ENCODE measurements around the gene TMEM132A. TPM values are rescaled to one million over a fixed set of nuclear protein-coding genes. Genes with fewer than 3 reads are reported as not detected.

TMEM132A gene
- total and polyA plus RNA-seq, 9 of the 15 experiments (the other 6 are each of a cell fraction or from before 2014, with no cell fraction given) = 0.04 to 1.1 (median 0.18) TPM; not detected in 4

- 0 out of 2 replicates have a peak, but pooled peaks have one; percentile 4 for TF ChIP-seq NFIC (IDR thresholded peaks at IDR 0.05)
- TF ChIP-seq RNF2 (IDR thresholded peaks at IDR 0.05) = no peak
- peak; percentile 47 for TF ChIP-seq ZFP36 (IDR thresholded peaks at IDR 0.05; ENCODE audit: low read depth, low read length, partially characterized antibody)
- TF ChIP-seq SMC3 (conservative IDR thresholded peaks at IDR 0.05; ENCODE audit: insufficient read depth, low read depth, low read length) = peak; percentile 97
- peak; percentile 93 to 98 for TF ChIP-seq RAD21 (CRISPR knock-in tag; conservative IDR thresholded peaks at IDR 0.05 in 1 of 2, IDR thresholded peaks at IDR 0.05 in 1 of 2)
- peak; percentile 90 for TF ChIP-seq REST (IDR thresholded peaks at IDR 0.05; ENCODE audit: borderline replicate concordance)
- no peak for TF ChIP-seq REST (CRISPR knock-in tag; IDR thresholded peaks at IDR 0.05; ENCODE audit: low read depth)
- TF ChIP-seq STAG1 (CRISPR knock-in tag; IDR thresholded peaks at IDR 0.05; ENCODE audit: borderline replicate concordance) = peak; percentile 72
- peak; percentile 43 to 67; a peak in 1 of 4 replicates for TF ChIP-seq RCOR1 (IDR thresholded peaks at IDR 0.05; ENCODE audit: borderline replicate concordance in 1 of 2, low read depth in 2 of 2, low read length in 2 of 2)
- TF ChIP-seq DEAF1 (CRISPR knock-in tag; IDR thresholded peaks at IDR 0.05) = peak; percentile 88
Measured at GRCh38 chr11:60887556-60887955, 36.7 kb upstream of the TMEM132A start (continued).
